ENCODE measurements around the gene ANKRD44. TPM values are rescaled to one million over a fixed set of nuclear protein-coding genes. Genes with fewer than 3 reads are reported as not detected.

ANKRD44 gene
- total RNA-seq, 4 donors from 2014 or later: 11.0 to 25.8 (median 23.9) TPM

DNA sequence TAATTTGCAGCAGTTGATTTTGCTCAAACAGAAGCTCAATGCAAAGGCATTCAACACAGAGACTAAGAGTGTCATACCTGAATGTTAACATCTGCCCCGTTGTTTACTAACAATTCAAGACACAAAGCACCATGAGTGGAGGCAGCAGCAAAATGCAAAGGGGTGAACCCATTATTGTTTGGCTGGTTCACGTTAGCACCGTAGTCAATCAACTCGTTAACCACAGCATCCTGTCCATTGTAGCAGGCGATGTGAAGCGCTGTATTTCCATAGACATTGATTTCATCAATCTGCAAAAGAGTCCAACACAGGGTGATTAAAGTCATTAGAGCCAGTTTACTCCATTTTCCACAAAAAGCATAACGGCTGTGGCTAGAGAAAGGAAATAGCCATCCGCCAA lies 189.3 kb downstream of the ANKRD44 start:
- no peaks in the 10 kb centered on the region for H3K4me1 ChIP-seq
- no peak for DNase-seq
- no peaks in the 10 kb centered on the region for H3K9me3 ChIP-seq
- H3K36me3 ChIP-seq: no peaks in the 10 kb centered on the region
- H3K4me3 ChIP-seq (replicated peaks in 1 of 3): no peak overlapping the region
- WGBS, 2 donors: 90 to 96% methylated on average over 8 of the region's 8 CpGs
- no peak overlapping the region for H3K27ac ChIP-seq
- H3K27me3 ChIP-seq: no peaks in the 10 kb centered on the region
- intact Hi-C loops (cut with DNase I): no loop called here
- TF ChIP-seq, protein P1, sequence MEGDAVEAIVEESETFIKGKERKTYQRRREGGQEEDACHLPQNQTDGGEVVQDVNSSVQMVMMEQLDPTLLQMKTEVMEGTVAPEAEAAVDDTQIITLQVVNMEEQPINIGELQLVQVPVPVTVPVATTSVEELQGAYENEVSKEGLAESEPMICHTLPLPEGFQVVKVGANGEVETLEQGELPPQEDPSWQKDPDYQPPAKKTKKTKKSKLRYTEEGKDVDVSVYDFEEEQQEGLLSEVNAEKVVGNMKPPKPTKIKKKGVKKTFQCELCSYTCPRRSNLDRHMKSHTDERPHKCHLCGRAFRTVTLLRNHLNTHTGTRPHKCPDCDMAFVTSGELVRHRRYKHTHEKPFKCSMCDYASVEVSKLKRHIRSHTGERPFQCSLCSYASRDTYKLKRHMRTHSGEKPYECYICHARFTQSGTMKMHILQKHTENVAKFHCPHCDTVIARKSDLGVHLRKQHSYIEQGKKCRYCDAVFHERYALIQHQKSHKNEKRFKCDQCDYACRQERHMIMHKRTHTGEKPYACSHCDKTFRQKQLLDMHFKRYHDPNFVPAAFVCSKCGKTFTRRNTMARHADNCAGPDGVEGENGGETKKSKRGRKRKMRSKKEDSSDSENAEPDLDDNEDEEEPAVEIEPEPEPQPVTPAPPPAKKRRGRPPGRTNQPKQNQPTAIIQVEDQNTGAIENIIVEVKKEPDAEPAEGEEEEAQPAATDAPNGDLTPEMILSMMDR (IDR thresholded peaks at IDR 0.05): no peak
- TF ChIP-seq POLR2A (IDR thresholded peaks at IDR 0.05): no peak

DNA sequence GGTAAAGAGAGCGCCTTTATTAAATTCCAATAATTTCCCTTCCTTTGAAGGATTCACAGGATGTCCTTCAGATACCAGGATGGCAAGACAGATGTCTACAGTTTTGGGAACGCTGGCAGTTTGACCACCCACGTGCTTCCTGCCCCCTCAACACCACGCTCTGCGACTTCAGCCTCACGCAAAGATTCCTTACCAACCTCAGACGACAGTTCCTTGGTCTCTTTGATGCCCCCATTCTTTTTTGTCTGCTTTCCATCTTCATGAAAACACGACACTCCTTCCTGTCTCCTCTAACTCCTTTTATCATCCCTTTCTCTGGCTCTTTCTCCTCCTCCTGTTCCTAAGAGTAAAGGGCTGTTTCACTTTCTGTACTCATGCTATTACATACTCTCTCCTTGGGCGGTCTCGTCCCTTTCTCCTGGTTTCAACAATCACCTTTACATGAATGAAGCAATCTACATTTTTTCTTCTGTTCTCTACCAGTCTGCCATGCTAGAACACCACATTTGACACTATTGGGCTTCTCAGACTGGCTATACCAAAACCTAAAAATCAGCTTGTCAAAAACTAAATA lies 194.2 kb downstream of the ANKRD44 start:
- no peaks in the 10 kb centered on the region for H3K9me3 ChIP-seq
- no peaks in the 10 kb centered on the region for H3K4me1 ChIP-seq
- H3K27me3 ChIP-seq: no peaks in the 10 kb centered on the region
- no peak overlapping the region for H3K27ac ChIP-seq
- no peaks in the 10 kb centered on the region for H3K36me3 ChIP-seq
- DNase-seq: no peak
- 84% methylated on average over 10 of the region's 10 CpGs for WGBS, 2 donors
- no peak overlapping the region for H3K4me3 ChIP-seq (replicated peaks in 1 of 3)
- intact Hi-C loops (cut with DNase I): no loop called here
- TF ChIP-seq, protein P1 (IDR thresholded peaks at IDR 0.05): no peak
- TF ChIP-seq POLR2A (IDR thresholded peaks at IDR 0.05): no peak

DNA sequence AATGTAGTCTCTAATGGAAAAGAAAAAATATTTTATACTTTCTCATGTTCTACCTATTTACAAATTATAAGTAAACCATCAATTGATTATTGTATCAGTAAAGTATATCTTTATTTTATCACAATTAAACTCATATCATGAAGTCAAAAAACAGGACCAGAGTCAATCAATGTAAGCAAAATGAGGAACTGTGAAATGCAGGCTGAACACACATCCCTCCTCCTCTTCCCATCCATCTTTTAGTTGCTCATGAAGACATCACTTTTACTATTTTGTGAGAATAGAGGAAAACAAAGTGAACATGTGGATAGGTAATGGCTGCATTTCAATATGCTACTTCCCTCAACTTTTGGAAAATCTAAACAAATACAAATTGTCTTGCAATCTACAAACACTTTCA lies 195.3 kb downstream of the ANKRD44 start:
- Histone ChIP-seq H3K4me1 (no peaks in the 10 kb centered on the region), H3K9me3 (no peaks in the 10 kb centered on the region), H3K4me3 (replicated peaks in 1 of 3) (no peak overlapping the region), H3K27me3 (no peaks in the 10 kb centered on the region), H3K36me3 (no peaks in the 10 kb centered on the region), H3K27ac (no peak overlapping the region)
- intact Hi-C loops (cut with DNase I): no loop called here
- TF ChIP-seq, protein P1 (IDR thresholded peaks at IDR 0.05): no peak
- TF ChIP-seq POLR2A (IDR thresholded peaks at IDR 0.05): no peak
- DNase-seq: no peak

DNA sequence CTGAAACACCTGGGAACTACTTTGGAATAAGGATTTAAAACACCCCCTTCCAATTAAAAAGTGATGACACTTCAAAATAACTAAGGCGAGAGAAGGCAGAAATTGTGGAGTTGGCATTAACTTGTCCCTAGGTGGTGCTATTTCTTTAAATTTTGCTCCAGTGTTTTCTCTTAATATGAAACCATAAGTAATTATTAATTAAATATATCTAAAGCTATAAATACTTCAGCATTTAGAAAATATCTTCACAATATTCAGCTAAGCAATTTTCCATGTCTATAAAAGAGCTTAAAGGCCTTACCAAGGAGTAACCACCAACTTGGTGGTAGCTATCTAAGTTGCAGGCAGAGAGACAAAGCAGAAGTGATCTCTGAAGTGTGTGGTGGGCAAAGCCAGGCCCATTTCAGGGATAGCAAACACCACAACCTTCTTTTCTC lies 197.3 kb downstream of the ANKRD44 start:
- no peak for TF ChIP-seq POLR2A (IDR thresholded peaks at IDR 0.05)
- TF ChIP-seq, protein P1 (IDR thresholded peaks at IDR 0.05): peak in 5 of 6 experiments; percentile 19 to 63 (median 51)
- no peak overlapping the region for H3K27ac ChIP-seq
- no peaks in the 10 kb centered on the region for H3K9me3 ChIP-seq
- peaks cover 0 to 4% of the 10 kb centered on the region in 2 donors for H3K4me1 ChIP-seq
- WGBS, 2 donors: 3 to 4% methylated on average over 1 of the region's 1 CpG
- intact Hi-C loops (cut with DNase I): loop anchor here (5.0 kb wide), 1 partner anchor 264 kb away; no protein-coding TSS in a partner anchor
- DNase-seq: no peak
- no peaks in the 10 kb centered on the region for H3K36me3 ChIP-seq
- no peak overlapping the region for H3K4me3 ChIP-seq (replicated peaks in 1 of 3)
- no peaks in the 10 kb centered on the region for H3K27me3 ChIP-seq

DNA sequence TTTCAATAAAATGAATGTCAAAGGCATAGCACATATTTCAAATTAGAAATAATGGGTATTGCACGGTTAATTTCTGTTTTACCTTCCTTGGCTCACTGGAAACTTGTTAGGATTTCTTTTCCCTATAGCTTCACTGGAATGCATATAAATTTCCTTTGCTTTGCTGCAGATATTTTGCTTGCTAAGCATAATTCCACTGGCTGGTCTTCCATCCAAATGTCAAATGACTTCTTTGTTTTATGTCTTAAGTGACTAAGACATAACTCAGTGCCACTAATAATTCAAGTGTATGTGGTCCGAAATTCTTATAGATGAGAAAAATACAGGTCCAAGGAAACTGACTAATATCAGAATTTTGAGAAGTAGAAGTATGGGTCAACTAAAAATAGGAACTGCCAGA lies 201.3 kb downstream of the ANKRD44 start:
- Histone ChIP-seq H3K27ac (no peak overlapping the region), H3K27me3 (no peaks in the 10 kb centered on the region), H3K9me3 (no peaks in the 10 kb centered on the region), H3K4me1 (peaks cover 7 to 18% of the 10 kb centered on the region in 2 donors), H3K4me3 (replicated peaks in 1 of 3) (no peak overlapping the region), H3K36me3 (no peaks in the 10 kb centered on the region)
- intact Hi-C loops (cut with DNase I): no loop called here
- 82 to 86% methylated on average over 2 of the region's 2 CpGs for WGBS, 2 donors
- no peak for DNase-seq
- no peak for TF ChIP-seq POLR2A (IDR thresholded peaks at IDR 0.05)
- TF ChIP-seq, protein P1 (IDR thresholded peaks at IDR 0.05): no peak
